NCI-H187 treated with DMSO at 0.1 percent for 48 hours (cell line): ENCODE results near the gene TCAF1.
"Not testable (repeated sequence)": the region's sequence is repeated elsewhere in the genome, so short reads cannot be mapped to it uniquely, and the experiment has no call there.

Experiments
- DNase-seq: peaks from one replicate; lab custom pipeline; 2025; lab: John Stamatoyannopoulos, UW

TCAF1 gene

DNA sequence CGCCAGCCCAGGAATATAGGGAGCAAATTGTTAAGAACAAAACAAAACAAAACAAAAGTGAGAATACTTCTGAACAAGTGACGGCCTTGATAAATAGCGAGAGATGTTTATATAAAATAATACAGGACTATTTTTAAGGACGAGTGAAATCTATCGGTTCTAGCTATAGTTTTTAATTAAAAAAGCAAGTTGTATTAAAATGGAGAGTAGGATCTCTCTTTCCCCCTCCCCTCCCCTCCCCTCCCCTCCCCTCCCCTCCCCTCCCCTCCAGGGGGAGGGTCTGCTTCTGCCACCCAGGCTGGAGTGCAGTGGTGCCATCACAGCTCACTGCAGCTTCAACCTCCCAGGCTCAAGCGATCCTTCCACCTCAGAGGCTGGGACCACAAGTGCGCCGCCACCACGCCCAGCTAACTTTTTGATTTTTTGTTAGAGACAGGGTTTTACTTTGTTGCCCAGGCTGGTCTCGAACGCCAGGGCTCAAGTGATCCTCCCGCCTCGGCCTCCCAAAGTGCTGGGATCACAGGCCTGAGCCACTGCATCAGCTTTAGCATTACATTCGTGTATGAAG lies 440 bp upstream of the TCAF1 start:
- no peak for DNase-seq

DNA sequence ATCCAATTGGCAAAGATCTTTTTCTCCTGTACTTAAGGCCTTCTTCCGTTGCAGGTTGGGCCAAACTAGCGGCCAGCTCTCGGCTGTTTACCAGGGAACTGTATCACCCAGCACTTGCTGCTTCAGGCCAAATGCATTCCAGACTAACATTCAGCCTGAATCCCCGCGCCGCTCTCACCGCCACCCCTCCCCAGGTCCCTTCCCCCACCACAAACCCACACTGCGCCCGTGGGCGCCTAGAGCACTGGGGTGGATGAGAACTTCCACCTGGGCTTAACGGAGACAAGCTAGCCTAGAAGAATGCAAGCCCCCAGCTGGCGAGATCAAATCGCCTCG lies 676 bp downstream of the TCAF1 start:
- no peak for DNase-seq

DNA sequence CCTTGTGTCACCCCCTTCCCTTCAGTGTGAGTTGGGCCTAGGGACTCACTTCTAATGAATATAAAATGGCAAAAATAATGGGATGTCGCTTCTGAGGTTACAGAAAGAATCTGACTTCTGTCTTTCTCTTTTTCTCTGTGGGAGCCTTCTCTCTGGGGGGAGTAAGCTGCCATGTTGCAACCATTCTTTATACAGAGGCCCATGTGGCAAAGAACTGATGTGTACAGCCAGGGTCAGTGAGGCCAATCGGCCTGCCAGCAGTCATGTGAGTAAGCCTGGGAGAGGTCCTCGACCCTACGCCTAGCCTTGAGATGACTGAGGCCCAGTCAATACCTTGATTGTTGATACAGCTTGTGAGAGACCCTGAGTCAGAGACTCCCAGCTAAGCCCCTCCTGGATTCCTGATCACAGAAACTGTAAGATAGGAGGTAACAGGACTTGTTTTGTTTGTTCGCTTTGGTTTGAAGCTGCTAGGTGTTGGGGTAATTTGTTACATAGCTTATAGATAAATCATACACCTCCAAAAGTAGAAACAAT lies 1.7 kb downstream of the TCAF1 start:
- DNase-seq, result no peak

DNA sequence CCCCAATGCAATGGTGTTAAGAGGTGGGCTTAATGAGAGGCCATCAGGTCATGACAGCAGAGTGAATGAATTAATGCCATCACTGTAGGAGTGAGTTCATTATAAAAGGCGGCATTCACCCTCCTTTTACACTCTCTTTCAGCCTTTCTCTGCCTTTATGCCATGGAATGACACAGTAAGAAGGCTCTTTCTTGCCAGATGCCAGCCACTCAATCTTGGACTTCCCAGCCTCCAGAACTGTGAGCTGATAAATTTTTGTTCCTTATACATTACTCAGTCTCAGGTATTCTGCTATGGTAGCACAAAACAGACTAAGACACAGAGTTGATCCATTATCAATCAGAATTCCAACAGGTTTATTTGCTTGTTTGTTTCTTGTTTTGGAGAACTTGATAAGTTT lies 3.2 kb downstream of the TCAF1 start:
- no peak for DNase-seq

DNA sequence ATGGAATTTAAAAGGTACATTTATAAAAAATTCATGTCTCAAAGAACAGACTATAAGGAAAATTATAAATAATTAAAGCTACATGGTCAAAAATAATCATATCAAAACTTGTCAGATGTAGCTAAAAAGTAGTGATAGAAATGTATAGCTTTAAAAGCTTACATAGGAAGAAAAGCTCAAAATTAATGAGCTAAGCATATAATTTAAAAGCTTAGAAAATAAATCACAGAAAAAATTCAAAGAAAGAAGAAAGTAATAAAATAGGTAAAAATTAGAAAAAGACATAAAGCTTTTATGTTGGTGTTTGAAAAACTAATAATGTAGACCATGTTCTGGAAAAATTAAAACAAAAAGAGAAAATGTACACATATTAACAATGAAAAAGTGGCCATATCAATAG lies 5.3 kb downstream of the TCAF1 start:
- no peak for DNase-seq

DNA sequence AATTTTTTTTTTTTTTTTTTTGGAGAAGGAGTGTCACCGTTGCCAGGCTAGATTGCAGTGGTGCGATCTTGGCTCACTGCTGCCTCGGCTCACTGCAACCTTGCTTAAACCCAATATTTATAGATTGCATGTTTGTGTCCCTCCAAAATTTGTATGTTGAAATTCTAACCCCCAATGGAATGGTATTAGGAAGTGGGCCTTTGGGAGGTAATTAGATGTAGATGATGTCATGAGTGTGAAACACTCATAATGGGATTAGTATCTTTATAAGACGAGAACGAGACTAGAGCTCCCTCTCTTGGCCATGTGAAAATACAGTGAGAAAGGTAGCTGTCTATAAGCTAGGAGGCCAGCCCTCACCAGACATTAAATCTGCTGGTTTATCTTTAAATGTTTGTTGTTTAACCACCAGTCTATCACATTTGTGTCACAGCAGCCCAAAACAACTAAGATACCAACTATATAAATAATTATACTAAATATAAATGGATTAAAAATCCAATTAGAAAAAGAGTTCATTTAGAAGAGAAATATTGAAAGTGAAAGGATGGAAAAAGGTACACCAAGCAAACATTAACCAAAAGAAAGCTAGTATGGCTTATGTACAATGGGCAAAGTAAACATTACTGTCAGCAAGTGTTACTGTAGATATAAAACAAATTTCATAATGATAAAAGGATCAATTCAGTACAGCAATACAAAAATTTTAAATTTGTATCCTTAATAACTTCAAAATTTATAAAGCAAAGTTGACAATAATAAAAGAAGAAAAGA lies 9.3 kb downstream of the TCAF1 start:
- DNase-seq, result no peak

DNA sequence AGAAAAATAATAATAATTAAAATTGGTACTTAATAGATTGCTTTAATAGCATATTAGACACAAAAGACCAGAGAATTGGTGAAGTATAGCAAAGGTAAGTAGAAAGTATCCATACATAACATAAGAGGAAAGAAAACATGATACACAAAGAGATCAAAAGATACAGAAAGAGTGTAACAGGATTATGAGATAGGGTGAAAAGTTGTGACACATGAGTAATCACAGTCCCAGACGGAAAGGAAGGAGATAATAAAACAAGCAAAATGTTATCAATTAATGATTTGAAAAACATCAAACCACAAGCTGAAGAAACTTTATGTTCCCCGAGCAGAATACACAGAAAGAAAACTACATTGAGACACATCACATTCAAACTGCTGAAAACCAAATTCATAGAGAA lies 10.5 kb downstream of the TCAF1 start:
- no peak for DNase-seq

DNA sequence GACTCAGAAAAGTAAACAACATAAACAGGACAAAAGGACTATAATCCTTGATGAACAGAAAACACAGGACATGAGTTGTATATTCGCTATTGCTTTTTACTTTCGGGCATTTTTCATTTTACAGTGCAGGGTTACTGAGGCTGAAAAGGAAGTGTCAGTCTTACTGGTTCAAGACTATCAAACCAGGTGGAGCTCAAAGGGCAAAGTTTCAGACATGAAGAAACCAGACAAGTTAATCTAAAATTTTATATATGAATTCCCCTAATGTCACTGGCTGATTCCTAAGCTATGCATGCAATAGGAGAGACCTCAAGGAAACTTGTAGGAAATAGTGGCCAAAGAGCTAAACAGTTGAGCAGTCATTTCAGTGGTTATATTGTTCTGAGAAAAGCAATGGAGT lies 11.4 kb downstream of the TCAF1 start:
- DNase-seq, result no peak

DNA sequence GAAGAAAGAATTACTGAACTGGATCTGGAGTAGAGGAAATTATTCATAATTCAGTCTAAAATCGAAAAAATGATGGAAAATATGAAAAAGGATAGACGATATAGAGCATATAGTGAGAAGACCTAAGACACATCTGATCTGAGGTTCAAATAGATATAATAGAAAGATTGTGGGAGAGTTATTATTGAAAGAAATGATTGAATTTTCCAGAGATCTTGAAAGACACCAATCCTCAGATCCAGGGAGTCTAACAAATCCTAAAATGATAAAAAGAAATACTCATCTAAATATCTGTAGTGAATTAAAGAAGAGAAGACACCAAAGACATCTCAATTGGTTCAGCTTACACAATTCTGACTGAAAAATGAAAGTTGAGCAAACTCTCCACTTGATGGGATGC lies 12.9 kb downstream of the TCAF1 start:
- no peak for DNase-seq

DNA sequence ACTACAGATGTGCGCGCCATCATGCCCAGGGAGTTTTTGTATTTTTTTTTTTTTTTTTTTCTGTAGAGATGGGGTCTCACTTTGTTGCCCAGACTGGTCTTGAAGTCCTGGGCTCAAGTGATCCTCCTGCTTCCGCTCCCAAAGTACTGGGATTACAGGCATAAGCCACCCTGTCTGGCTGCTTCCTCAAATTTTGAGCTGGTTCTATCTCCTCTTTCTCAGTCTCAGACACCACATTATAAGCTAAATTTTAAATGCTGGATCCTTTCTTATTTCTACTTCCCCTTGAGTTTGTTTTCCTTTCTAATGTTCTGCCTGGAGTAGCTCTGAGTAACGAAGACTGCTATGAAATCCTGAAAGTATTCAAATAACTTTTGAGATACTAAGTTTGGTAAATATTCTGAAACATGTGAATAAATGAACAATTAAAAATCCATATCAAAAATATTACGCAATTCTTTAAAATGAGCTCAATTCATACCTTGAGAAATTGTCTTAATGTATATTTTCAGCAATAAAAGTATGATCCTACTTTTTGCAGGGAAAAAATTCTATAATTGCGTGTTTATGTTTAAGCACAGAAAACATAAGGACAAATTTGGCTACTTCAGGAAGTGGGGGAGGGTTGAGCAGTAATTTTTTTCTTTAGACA lies 15.0 kb downstream of the TCAF1 start:
- DNase-seq, result no peak

DNA sequence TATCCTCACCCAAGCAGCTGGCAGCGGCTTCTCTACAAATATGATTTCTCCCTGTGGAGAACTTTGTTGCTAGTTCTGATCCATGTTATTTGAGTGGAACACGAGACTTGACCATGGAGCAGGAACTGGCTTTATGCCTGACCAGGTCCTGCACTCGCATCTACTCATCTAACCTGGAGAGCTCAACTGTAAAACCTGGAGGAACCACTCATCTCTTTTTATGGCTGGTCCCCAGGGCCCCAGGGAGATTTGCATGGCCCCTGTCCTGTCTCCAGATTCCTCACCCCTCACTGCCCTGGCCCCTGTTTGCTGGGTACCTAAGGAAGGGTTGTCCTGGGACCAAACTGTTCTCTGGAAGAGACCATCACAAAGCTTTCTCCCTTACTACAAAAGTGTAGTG lies 16.0 kb downstream of the TCAF1 start:
- DNase-seq, result no peak

DNA sequence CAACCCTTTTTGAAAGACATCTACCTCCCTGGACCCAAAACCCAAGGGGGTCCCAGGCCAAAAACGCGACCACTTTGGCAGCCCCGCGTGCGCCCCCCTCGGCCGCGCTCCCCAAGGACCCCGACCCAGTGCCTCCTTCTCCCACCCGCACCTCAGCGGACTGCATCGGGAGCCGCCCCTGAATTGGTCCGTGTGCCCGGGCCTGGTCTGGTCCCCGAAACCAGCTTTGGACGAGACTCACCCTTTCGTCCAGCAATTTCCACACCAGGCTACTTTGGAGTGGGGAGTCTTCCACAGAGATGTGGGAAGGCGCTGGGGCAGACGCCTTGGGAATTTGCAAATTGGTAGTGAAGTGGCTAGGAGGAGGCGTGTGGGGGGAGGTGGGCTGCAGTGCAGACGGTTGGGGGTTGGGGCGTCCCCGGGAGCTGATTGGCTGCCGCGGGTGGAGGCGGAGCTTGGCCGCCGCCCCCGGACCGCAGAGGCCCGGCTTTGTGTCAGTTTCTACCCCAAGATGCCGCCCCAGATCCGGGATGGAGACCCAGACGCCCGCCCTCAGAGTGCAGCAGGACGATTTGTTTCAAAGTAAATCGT lies 16.9 kb downstream of the TCAF1 start:
- no peak for DNase-seq

DNA sequence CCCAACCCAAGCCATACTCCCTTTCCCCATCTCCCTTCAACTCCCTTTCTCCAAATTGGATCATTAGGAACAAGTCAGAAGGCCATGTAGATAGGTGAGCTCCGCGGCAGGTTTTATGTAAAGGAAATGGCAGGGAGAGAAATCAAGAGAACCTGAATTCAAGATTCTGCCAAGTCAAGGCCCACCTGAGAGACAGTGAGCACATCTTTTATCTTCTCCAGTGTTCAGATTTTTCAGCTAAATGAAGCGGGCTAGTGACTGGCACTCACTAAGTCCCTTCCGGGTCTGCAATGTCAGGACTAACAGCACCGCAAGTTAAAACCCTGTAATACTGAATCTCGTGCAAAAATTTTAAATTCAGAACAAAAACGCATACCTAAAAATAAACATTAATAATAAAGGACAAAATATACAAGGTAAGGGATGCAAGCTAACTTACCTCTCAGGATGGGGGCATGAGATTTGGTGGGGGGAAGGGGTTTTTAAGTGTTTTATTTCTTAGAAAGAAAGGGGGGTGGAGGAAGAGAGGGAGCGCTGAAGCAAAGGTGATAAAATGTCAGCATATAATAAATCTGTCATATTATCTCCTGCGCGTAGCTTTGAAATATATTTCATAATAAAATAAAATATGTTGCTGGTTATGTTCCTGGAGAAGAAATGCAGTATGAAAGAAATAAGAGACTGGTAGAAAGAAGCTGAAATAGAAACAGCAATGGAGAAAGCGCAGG lies 17.6 kb downstream of the TCAF1 start:
- no peak for DNase-seq

DNA sequence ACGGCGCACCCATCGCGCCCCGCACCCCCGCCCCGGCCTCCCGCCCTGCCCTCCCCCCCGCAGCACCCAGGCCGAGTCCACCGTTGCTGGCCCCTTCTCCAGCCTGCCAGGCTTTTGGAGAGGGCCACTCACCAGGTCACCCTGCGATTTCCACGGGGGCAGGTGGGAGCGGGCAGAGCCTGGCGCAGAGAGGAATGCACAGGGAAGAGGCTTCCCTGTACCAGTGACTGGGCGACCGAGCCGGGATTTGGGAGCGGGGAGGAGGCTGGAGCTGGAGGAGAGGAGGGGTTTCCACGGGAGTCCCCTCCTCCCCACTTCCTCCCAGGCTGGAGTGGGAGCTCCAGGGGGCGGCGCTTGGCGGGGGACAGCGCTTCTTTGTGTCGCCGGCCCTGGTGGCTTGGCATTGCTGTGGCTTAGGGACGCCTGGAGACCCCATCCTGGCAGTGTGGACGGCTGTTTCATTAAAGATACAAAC lies 19.3 kb downstream of the TCAF1 start:
- DNase-seq, result no peak

DNA sequence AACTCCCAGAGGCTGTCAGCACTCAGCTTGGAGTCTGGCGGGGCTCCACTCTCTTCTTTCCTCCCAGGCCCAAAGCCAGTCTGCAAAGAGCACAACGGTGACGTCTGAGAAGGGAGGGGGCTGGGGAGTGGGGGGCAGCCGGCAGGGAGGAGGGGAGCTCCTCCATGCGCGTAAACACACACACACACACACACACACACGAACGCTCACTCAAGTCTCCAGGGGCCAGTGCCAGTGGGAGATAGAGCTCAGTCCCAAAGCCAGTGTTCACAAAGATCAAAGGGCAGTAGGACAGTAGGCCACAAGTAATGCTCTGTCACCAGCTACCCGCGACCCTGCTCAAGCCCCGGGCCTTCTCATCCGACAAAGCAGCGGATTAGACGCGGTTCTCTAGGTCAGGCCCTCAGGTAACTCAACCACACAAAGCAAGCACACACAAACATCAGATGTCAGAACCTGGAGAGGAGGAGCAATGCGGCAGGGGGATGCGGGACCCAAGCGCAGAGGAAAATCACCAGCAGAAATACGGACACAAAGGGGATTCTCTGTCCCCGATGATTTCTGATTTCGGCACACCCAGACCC lies 19.9 kb downstream of the TCAF1 start:
- no peak for DNase-seq

DNA sequence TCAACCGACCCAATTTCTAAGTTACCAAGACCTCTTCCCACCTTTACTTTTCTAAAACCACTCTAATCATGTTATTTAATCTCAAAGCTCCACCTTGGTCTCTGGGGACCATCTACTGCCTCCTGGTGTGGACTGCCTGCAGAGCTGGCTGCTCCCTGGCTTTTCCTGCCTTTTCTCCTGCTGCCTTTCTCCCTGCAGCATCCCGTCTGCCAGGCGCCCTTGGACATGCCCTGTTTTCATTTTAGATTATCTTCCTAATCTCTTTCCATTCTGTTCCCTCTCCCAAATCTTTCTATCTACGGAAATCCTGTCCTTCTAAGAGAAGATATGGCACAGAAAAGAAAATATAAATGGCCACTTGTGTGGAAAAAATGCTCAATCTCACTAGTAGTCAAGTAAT lies 23.1 kb downstream of the TCAF1 start:
- DNase-seq, result no peak

DNA sequence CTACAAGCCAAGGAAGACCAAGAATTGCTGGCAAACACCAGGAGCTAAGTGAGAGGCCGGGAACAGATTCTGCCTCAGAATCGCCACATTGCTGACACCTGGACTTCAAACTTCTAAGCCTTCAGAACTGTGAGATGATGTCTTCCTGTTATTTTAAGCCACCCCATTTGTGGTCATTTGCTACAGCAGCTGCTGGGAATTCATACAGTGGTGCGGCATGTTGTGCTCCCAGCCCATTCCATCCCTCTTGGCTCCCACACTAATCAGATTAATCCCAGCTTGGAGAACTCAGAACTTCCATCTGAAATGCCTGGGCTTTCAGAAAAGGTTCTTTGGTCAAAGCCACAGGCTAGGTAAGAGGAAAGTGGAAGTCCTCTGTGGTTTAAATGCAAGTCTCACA lies 24.9 kb downstream of the TCAF1 start:
- no peak for DNase-seq

DNA sequence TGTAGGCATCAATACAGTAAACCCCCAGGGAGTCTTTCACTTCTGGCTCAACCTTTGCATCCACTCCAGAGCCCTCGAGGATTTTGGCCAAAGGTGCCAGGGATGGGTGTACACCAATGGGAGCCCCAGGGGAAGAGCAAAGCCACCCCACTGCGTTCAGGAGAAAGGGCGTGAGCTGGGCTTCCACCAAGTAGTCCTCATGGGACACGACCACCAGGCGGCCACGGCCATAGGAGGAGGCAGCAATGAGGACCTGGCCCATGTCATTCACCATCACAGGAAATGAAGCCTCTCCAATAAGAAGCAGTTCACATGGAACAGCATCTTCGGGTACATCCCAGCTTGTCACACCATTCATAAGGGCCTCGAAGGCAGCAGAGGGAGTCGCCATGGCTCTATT lies 25.8 kb downstream of the TCAF1 start:
- DNase-seq, result no peak

DNA sequence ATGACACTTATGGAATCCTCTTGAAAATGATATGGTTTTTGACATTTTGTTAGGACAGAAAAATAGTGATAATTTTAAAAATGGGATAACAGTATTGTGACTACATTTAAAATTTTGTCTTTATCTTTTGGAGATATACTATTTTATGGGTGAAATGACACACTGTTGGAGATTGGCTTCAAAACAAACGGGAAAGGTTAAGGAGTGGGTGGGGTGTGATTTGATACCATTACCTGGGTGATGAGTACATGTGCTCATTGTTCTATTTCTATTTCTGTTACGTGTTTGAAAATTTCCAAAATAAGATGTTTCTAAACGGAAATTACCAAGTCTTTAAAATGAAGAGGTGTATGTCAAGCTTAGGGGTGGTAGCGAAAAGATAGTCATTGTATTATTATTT lies 28.7 kb downstream of the TCAF1 start:
- DNase-seq, result not testable (repeated sequence)

DNA sequence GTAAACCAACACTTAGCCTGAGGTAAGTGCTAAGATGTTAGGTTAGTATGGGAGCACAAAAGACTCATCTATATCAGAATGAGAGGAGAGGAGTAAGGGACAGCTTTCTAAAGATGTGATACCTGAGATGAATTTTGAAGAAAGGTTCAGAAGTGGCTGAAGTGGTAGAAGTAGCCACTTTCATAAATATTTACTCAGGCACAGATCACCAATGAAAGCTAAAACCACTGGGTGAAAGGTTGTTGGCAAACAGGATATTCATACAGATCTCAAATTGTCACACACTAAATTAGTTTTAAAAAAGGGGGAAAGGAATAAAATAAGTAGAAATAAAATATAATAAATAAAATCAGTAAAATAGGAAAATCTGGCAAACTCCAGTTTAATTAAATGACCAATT lies 30.4 kb downstream of the TCAF1 start:
- DNase-seq, result not testable (repeated sequence)

DNA sequence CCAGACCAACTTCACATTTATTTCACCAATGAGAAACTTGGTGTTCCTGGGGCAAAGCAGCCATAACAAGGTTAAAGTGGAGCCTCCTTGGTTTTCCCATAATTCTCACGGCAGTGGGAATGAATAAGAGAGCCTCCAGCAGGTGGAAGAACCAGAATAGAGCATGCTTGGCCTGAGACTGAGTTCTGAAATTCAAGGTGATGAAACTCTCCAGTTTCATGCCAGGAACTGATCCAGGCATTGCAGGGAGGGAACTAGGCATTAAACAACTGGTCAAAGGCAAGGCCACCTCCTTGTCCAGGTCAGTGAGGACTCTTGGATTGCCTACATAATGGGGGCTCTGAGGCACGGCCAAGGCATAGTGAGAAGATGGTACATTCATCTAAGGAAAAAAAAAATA lies 44.0 kb downstream of the TCAF1 start:
- DNase-seq, result not testable (repeated sequence)

DNA sequence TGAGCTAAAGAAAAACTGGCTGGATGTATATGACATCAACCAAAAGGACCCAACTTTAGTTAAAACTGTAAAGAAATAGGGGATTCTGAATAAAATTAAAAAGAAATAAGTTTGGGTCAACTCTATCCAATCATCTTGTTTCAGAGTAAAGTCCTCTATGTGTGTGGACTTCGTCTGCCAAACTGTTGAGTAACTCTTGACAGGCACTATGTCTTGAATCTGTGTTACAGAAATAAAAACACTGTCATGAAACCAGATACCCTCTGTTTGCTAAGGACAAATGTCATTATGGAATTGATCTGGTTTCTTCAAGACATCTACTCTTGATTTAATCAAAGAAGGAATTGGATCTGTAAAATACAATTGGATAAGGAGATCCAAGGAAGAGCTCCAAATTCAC lies 46.5 kb downstream of the TCAF1 start:
- not testable (repeated sequence) for DNase-seq
